HG03280 (cell line): Measurements from ENCODE around the gene FARS2.
A peak's percentile ranks its signal among the peaks of the same experiment; 100 is the strongest.

Source experiments
- ATAC-seq: cut with Tn5 transposase; IDR thresholded peaks from one replicate; pipeline ENCODE4 v1.9.1; 2021; ENCODE audit warnings: mild to moderate bottlenecking, moderate library complexity; ENCODE audit not compliant: unreplicated experiment

The FARS2 gene

GRCh38 chr6:5610640-5611039 lies 349.3 kb downstream of the FARS2 start:
- no peak for ATAC-seq

- no peak for ATAC-seq
Measured at GRCh38 chr6:5617179-5617578, 355.9 kb downstream of the FARS2 start.

- peak; percentile 78 for ATAC-seq
Measured at GRCh38 chr6:5619249-5619648, 357.9 kb downstream of the FARS2 start.

- ATAC-seq = no peak
Measured at GRCh38 chr6:5622276-5623005, 361.1 kb downstream of the FARS2 start.

GRCh38 chr6:5623769-5624168 lies 362.5 kb downstream of the FARS2 start:
- ATAC-seq = no peak

GRCh38 chr6:5624256-5624655 lies 362.9 kb downstream of the FARS2 start:
- ATAC-seq = no peak

- peak; percentile 61 for ATAC-seq
Measured at GRCh38 chr6:5626727-5627426, 365.6 kb downstream of the FARS2 start.

GRCh38 chr6:5630636-5631035 lies 369.3 kb downstream of the FARS2 start:
- no peak for ATAC-seq

- ATAC-seq = no peak
Measured at GRCh38 chr6:5632348-5632935, 371.1 kb downstream of the FARS2 start.

GRCh38 chr6:5634525-5634924 lies 373.2 kb downstream of the FARS2 start:
- ATAC-seq = no peak

GRCh38 chr6:5636210-5637030 lies 375.1 kb downstream of the FARS2 start:
- ATAC-seq = no peak

- ATAC-seq = no peak
Measured at GRCh38 chr6:5637714-5638113, 376.4 kb downstream of the FARS2 start.

- ATAC-seq = no peak
Measured at GRCh38 chr6:5638666-5639065, 377.4 kb downstream of the FARS2 start.

- no peak for ATAC-seq
Measured at GRCh38 chr6:5639193-5639592, 377.9 kb downstream of the FARS2 start.

GRCh38 chr6:5640614-5641013 lies 379.3 kb downstream of the FARS2 start:
- no peak for ATAC-seq

- no peak for ATAC-seq
Measured at GRCh38 chr6:5644523-5645185, 383.3 kb downstream of the FARS2 start.

GRCh38 chr6:5645328-5646290 lies 384.3 kb downstream of the FARS2 start:
- ATAC-seq = no peak

- ATAC-seq = no peak
Measured at GRCh38 chr6:5652406-5653137, 391.3 kb downstream of the FARS2 start.

- no peak for ATAC-seq
Measured at GRCh38 chr6:5653801-5654200, 392.5 kb downstream of the FARS2 start.
